Loucy (cell line): ENCODE results near the gene IL5.

Source experiments
- EZH2phosphoT487 ChIP-seq: fragments of 200-600 bp; IDR thresholded peaks from 2 replicates; pipeline ENCODE4 v1.6.1; 2018; ENCODE audit warnings: antibody characterized with exemption, mild to moderate bottlenecking, moderate library complexity, borderline replicate concordance
- TF ChIP-seq, protein P1 (sequence below): fragments of 200-600 bp; sonication (generic); conservative IDR thresholded peaks from 2 replicates; pipeline ENCODE4 v1.5.1; 2014; ENCODE audit warnings: mild to moderate bottlenecking, antibody characterized with exemption, low read length

DNA sequence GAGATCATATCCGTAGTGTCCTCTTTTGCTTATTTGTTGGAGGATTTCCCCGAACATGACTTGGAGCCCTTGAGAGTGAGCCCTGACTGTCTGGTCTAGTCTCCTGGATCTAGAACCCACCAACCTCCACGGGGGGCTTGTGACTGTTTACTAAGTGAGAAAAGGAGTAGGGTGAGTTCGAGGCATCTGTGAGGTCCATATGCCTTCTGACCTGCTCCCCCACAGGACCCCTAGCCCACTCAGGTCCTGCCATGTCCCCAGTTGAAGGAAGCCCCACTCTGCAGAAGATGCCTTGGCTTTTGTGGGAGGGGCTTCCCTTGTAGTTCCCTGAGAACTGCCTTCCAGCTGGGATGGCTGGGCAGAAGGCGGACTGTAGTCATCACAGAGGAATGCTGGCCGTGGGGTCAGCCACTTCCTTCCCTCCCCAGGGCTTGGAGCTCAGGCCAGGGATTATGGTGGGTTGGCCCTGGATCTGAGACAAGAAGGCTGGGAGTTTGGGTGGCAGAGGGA is 45.8 kb downstream of the IL5 start:
- TF ChIP-seq EZH2phosphoT487: no peak
- TF ChIP-seq, protein P1, sequence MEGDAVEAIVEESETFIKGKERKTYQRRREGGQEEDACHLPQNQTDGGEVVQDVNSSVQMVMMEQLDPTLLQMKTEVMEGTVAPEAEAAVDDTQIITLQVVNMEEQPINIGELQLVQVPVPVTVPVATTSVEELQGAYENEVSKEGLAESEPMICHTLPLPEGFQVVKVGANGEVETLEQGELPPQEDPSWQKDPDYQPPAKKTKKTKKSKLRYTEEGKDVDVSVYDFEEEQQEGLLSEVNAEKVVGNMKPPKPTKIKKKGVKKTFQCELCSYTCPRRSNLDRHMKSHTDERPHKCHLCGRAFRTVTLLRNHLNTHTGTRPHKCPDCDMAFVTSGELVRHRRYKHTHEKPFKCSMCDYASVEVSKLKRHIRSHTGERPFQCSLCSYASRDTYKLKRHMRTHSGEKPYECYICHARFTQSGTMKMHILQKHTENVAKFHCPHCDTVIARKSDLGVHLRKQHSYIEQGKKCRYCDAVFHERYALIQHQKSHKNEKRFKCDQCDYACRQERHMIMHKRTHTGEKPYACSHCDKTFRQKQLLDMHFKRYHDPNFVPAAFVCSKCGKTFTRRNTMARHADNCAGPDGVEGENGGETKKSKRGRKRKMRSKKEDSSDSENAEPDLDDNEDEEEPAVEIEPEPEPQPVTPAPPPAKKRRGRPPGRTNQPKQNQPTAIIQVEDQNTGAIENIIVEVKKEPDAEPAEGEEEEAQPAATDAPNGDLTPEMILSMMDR: no peak
